K562 (cell line): ENCODE results near the gene ERFL. TPM values are rescaled to one million over a fixed set of nuclear protein-coding genes. Genes with fewer than 3 reads are reported as not detected.

ENCODE experiments used
- BRCA1 ChIP-seq, 2 experiments: fragments of 450-650 bp in 1 of 2; sonication (generic) in 1 of 2; formaldehyde crosslinking in 1 of 2; IDR thresholded peaks; 2 replicates each; pipeline versions ENCODE4 v1.5.0 to v1.6.1; 2017 to 2020; ENCODE audit warnings: mild to moderate bottlenecking in 1 of 2, missing genetic modification reagents in 1 of 2
- ELF2 ChIP-seq: fragments of 250-450 bp; sonication (Bioruptor Pico); IDR thresholded peaks from 2 replicates; pipeline ENCODE4 v1.5.0; 2021; ENCODE audit warnings: mild to moderate bottlenecking
- KAT2B ChIP-seq: IDR thresholded peaks from one replicate; pipeline ENCODE4 v1.6.1; 2012; ENCODE audit warnings: low read depth, mild to moderate bottlenecking, control low read depth, inconsistent platforms, low read length, moderate library complexity
- PCBP1 ChIP-seq: fragments of 200-400 bp; formaldehyde crosslinking; IDR thresholded peaks from 2 replicates; pipeline ENCODE4 v1.6.1; 2018; ENCODE audit warnings: mild to moderate bottlenecking, low read depth, low read length; ENCODE audit not compliant: poor library complexity, severe bottlenecking
- PCBP2 ChIP-seq: fragments of 200-400 bp; formaldehyde crosslinking; IDR thresholded peaks from 2 replicates; pipeline ENCODE4 v1.6.1; 2018; ENCODE audit warnings: low read length, low read depth, mild to moderate bottlenecking, moderate library complexity; ENCODE audit not compliant: poor library complexity, severe bottlenecking
- POLR2A ChIP-seq: fragments of 450-650 bp; conservative IDR thresholded peaks from 2 replicates; pipeline ENCODE4 v1.6.1; 2016
- TBP ChIP-seq: optimal IDR thresholded peaks from 2 replicates; pipeline ENCODE3; 2011; ENCODE audit warnings: low read depth, low read length, improper control_type of control experiment
- ZNF143 ChIP-seq: sonication (generic); formaldehyde crosslinking; IDR thresholded peaks from 2 replicates; pipeline ENCODE4 v1.9.0; 2022; ENCODE audit warnings: mild to moderate bottlenecking, missing genetic modification reagents
- ZNF318 ChIP-seq, 2 experiments: fragments of 450-650 bp; IDR thresholded peaks; 2 replicates each; pipeline ENCODE4 v1.6.1; 2016; ENCODE audit warnings: mild to moderate bottlenecking in 2 of 2, borderline replicate concordance in 1 of 2, low read depth in 1 of 2, moderate library complexity in 1 of 2
- ZNF609 ChIP-seq: sonication (generic); formaldehyde crosslinking; IDR thresholded peaks from 2 replicates; pipeline ENCODE4 v1.8.1; 2023; ENCODE audit warnings: missing genetic modification reagents, mild to moderate bottlenecking, borderline replicate concordance
- ZNF79 ChIP-seq: fragments of 250-450 bp; sonication (Bioruptor Pico); IDR thresholded peaks from 2 replicates; pipeline ENCODE4 v1.4.0; 2020; ENCODE audit warnings: low read depth, mild to moderate bottlenecking, moderate library complexity
- polyA plus RNA-seq, 8 experiments: library from polyadenylated mRNA; depleted of rRNA in 4 of 8; stranded (reverse) in 5 of 8; unstranded in 3 of 8; fragments of >200 nt; fragmentation: Nextera tagmentation in 2 of 8; fragmentation: Illumina TruSeq in 1 of 8; extraction: Ambion mirVana in 2 of 8; extraction: Trizol in 1 of 8; gene quantifications; 2 replicates each; pipeline versions ENCODE4 v1.2.1 to v1.2.3, GENCODE V29; 2011 to 2014; ENCODE audit warnings: inconsistent platforms in 1 of 8, missing spikeins in 1 of 8
- total RNA-seq, 7 experiments: library from RNA; depleted of rRNA in 6 of 7; stranded (reverse); fragments of >200 nt in 6 of 7; fragmentation: Illumina TruSeq in 2 of 7; extraction: Trizol in 2 of 7; gene quantifications; 2 replicates each; pipeline versions ENCODE4 v1.2.1 to v1.2.3, GENCODE V29; 2011 to 2021; ENCODE audit warnings: low replicate concordance in 1 of 7
- TF ChIP-seq, protein P1 (sequence below): sonication (generic); formaldehyde crosslinking; IDR thresholded peaks from 2 replicates; pipeline ENCODE4 v1.8.1; 2023; ENCODE audit warnings: mild to moderate bottlenecking, missing genetic modification reagents

The ERFL gene
- total and polyA plus RNA-seq, 9 of the 15 experiments (the other 6 are each of a cell fraction or from before 2014, with no cell fraction given), result 0.07 to 0.75 (median 0.32) TPM; not detected in 4

GRCh38 chr19:41870401-41870873 lies 57.8 kb downstream of the ERFL start (continued):
- TF ChIP-seq ZNF318 (IDR thresholded peaks at IDR 0.05; ENCODE audit: borderline replicate concordance in 1 of 2, low read depth in 1 of 2), result no peak
- no peak for TF ChIP-seq ZNF143 (CRISPR knock-in tag)
- TF ChIP-seq KAT2B, result no peak
- TF ChIP-seq PCBP1, result no peak
- TF ChIP-seq PCBP2, result no peak
- TF ChIP-seq ELF2, result no peak
- no peak for TF ChIP-seq ZNF79 (CRISPR knock-in tag)
- peak; percentile 64; the same call in 1 of the 2 replicates for TF ChIP-seq POLR2A
- TF ChIP-seq, protein P1, sequence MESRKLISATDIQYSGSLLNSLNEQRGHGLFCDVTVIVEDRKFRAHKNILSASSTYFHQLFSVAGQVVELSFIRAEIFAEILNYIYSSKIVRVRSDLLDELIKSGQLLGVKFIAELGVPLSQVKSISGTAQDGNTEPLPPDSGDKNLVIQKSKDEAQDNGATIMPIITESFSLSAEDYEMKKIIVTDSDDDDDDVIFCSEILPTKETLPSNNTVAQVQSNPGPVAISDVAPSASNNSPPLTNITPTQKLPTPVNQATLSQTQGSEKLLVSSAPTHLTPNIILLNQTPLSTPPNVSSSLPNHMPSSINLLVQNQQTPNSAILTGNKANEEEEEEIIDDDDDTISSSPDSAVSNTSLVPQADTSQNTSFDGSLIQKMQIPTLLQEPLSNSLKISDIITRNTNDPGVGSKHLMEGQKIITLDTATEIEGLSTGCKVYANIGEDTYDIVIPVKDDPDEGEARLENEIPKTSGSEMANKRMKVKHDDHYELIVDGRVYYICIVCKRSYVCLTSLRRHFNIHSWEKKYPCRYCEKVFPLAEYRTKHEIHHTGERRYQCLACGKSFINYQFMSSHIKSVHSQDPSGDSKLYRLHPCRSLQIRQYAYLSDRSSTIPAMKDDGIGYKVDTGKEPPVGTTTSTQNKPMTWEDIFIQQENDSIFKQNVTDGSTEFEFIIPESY, result 0 out of 2 replicates have a peak, but pooled peaks have one; percentile 27
- no peak for TF ChIP-seq TBP
- TF ChIP-seq ZNF609 (CRISPR knock-in tag), result no peak
- no peak for TF ChIP-seq BRCA1 (IDR thresholded peaks at IDR 0.05)
- no peak for TF ChIP-seq BRCA1 (CRISPR knock-in tag; IDR thresholded peaks at IDR 0.05)
